HCT116 (cell line): ENCODE data around the gene CTCFL. TPM values are rescaled to one million over a fixed set of nuclear protein-coding genes. Genes with fewer than 3 reads are reported as not detected.

Experiments
- ATAC-seq: fragments of 200-7000 bp; cut with Tn5 transposase; 2 replicates; pipeline ENCODE4 v1.9.1; 2020; ENCODE audit warnings: mild to moderate bottlenecking, moderate library complexity
- BruUV-seq: library from RNA; stranded (reverse); fragments of 400-500 nt; replicated peaks from 2 replicates; lab custom pipeline; 2021; lab: Mats Ljungman, UMichigan
- CTCF ChIA-PET: fragments of 300-600 bp; sonication (Branson Sonifier 250); formaldehyde crosslinking; loops from one replicate; lab custom pipeline; 2021; ENCODE audit warnings: antibody characterized with exemption; lab: Charles Lee
- POLR2A ChIA-PET: fragments of 300-600, 350-600 bp; sonication (Branson Sonifier 250); formaldehyde crosslinking; loops from one replicate; lab custom pipeline; 2021; ENCODE audit warnings: antibody characterized with exemption; lab: Charles Lee
- RAD21 ChIA-PET, 2 experiments: fragments of 300-600 bp; sonication (Branson Sonifier 250); formaldehyde crosslinking; loops; one replicate each; lab custom pipeline; 2023; ENCODE audit warnings: low total read pairs in 2 of 2; ENCODE audit not compliant: uncharacterized antibody in 2 of 2, unreplicated experiment in 2 of 2, low non-redundant PET in 1 of 2; lab: Charles Lee
- DNase-seq: peaks from one replicate; pipeline ENCODE4 v3.0.0-alpha.2; 2010; ENCODE audit warnings: low read depth, low spot score
- H2AFZ ChIP-seq: fragments of 200-600 bp; shearing (Covaris generic), sonication (generic); 2 replicates; pipeline ENCODE4 v1.6.1; 2017; ENCODE audit warnings: low read depth, mixed run types, mixed read lengths, antibody characterized with exemption, low read length; ENCODE audit not compliant: poor library complexity, severe bottlenecking
- H3K27ac ChIP-seq: 2 replicates; pipeline ENCODE4 v1.5.1; 2012; ENCODE audit warnings: low read depth, low read length
- H3K27me3 ChIP-seq: fragments of 200-600 bp; sonication (generic); 2 replicates; pipeline ENCODE4 v1.6.1; 2016; ENCODE audit warnings: mixed run types, low read length, mixed read lengths; ENCODE audit not compliant: insufficient read depth
- H3K36me3 ChIP-seq, 2 experiments: fragments of 200-500 bp in 1 of 2; fragments of 200-600 bp in 1 of 2; sonication (Bioruptor generic) in 1 of 2; sonication (generic) in 1 of 2; 2 replicates each; pipeline versions ENCODE4 v1.5.1 to v1.6.1; 2014 to 2016; ENCODE audit warnings: low read length in 2 of 2, inconsistent platforms in 1 of 2, mixed read lengths in 1 of 2, mixed run types in 1 of 2; ENCODE audit not compliant: insufficient read depth in 2 of 2, control insufficient read depth in 1 of 2
- H3K4me1 ChIP-seq, 2 experiments: fragments of 200-600 bp in 1 of 2; sonication (generic) in 1 of 2; 2 replicates each; pipeline versions ENCODE4 v1.5.1 to v1.6.1; 2012 to 2017; ENCODE audit warnings: low read length in 2 of 2, inconsistent platforms in 1 of 2, mild to moderate bottlenecking in 1 of 2, mixed read lengths in 1 of 2, mixed run types in 1 of 2, moderate library complexity in 1 of 2; ENCODE audit not compliant: insufficient read depth in 2 of 2, control insufficient read depth in 1 of 2
- H3K4me2 ChIP-seq: fragments of 200-600 bp; sonication (generic); 2 replicates; pipeline ENCODE4 v1.6.1; 2017; ENCODE audit warnings: mixed run types, low read length, mixed read lengths
- H3K4me3 ChIP-seq, 2 experiments: fragments of 200-600 bp in 1 of 2; sonication (generic) in 1 of 2; replicated peaks in 1 of 2; 2 replicates each; pipeline ENCODE4 v1.5.1; 2011 to 2016; ENCODE audit warnings: low read length in 2 of 2, control low read depth in 1 of 2, low read depth in 1 of 2, mild to moderate bottlenecking in 1 of 2, mixed read lengths in 1 of 2, mixed run types in 1 of 2
- H3K79me2 ChIP-seq: fragments of 200-600 bp; sonication (generic); 2 replicates; pipeline ENCODE4 v1.6.1; 2017; ENCODE audit warnings: mild to moderate bottlenecking, mixed run types, low read length, moderate library complexity, mixed read lengths; ENCODE audit not compliant: insufficient read depth
- H3K9ac ChIP-seq: fragments of 200-600 bp; sonication (generic); 2 replicates; pipeline ENCODE4 v1.6.1; 2016; ENCODE audit warnings: low read length, mixed read lengths
- H3K9me2 ChIP-seq: fragments of 200-600 bp; sonication (generic), shearing (Covaris generic); 2 replicates; pipeline ENCODE4 v1.6.1; 2017; ENCODE audit warnings: mixed run types, mild to moderate bottlenecking, moderate library complexity; ENCODE audit not compliant: insufficient read depth
- H3K9me3 ChIP-seq, 2 experiments: fragments of 200-500 bp in 1 of 2; fragments of 200-600 bp in 1 of 2; sonication (Bioruptor generic) in 1 of 2; sonication (generic) in 1 of 2; 2 replicates each; pipeline ENCODE4 v1.6.1; 2014 to 2017; ENCODE audit warnings: low read length in 2 of 2, mixed read lengths in 2 of 2, inconsistent platforms in 1 of 2, low read depth in 1 of 2, mild to moderate bottlenecking in 1 of 2, mixed run types in 1 of 2, moderate library complexity in 1 of 2; ENCODE audit not compliant: control insufficient read depth in 1 of 2, insufficient read depth in 1 of 2
- H4K20me1 ChIP-seq: fragments of 200-600 bp; sonication (generic), shearing (Covaris generic); 2 replicates; pipeline ENCODE4 v1.6.1; 2017; ENCODE audit warnings: mixed run types, mild to moderate bottlenecking, moderate library complexity; ENCODE audit not compliant: insufficient read depth
- CBX3 ChIP-seq: IDR thresholded peaks from 2 replicates; pipeline ENCODE4 v1.6.1; 2012; ENCODE audit warnings: low read depth
- CEBPB ChIP-seq: IDR thresholded peaks from 2 replicates; pipeline ENCODE4 v1.6.1; 2012; ENCODE audit warnings: low read depth
- EGR1 ChIP-seq: IDR thresholded peaks from 2 replicates; pipeline ENCODE4 v1.6.1; 2012; ENCODE audit warnings: low read depth
- ELF1 ChIP-seq: IDR thresholded peaks from 2 replicates; pipeline ENCODE4 v1.6.1; 2012; ENCODE audit warnings: low read depth, borderline replicate concordance
- EZH2 ChIP-seq: fragments of 200-600 bp; sonication (generic); IDR thresholded peaks from 2 replicates; pipeline ENCODE4 v1.6.1; 2017; ENCODE audit warnings: antibody characterized with exemption, mixed run types
- EZH2phosphoT487 ChIP-seq: fragments of 200-600 bp; IDR thresholded peaks from 2 replicates; pipeline ENCODE4 v1.6.1; 2018; ENCODE audit warnings: antibody characterized with exemption, borderline replicate concordance
- JUND ChIP-seq: IDR thresholded peaks from 2 replicates; pipeline ENCODE4 v1.6.1; 2012
- POLR2AphosphoS5 ChIP-seq: IDR thresholded peaks from 2 replicates; pipeline ENCODE4 v1.6.1; 2011; ENCODE audit warnings: mild to moderate bottlenecking, low read depth, low read length, moderate library complexity
- RAD21 ChIP-seq: IDR thresholded peaks from 2 replicates; pipeline ENCODE4 v1.6.1; 2012; ENCODE audit warnings: low read depth, mild to moderate bottlenecking
- REST ChIP-seq: IDR thresholded peaks from 2 replicates; pipeline ENCODE4 v1.6.1; 2012; ENCODE audit warnings: low read depth
- SIN3A ChIP-seq: IDR thresholded peaks from 2 replicates; pipeline ENCODE4 v1.6.1; 2012; ENCODE audit warnings: low read depth
- SP1 ChIP-seq: IDR thresholded peaks from 2 replicates; pipeline ENCODE4 v1.6.1; 2012; ENCODE audit warnings: low read depth
- TCF7L2 ChIP-seq: IDR thresholded peaks from 2 replicates; pipeline ENCODE4 v1.7.0; 2011; ENCODE audit warnings: borderline replicate concordance, inconsistent platforms; ENCODE audit not compliant: insufficient read depth, insufficient read length; ENCODE audit errors: extremely low read depth
- YY1 ChIP-seq: IDR thresholded peaks from 2 replicates; pipeline ENCODE4 v1.6.1; 2011; ENCODE audit warnings: low read length, low read depth, moderate library complexity, mild to moderate bottlenecking; ENCODE audit not compliant: insufficient replicate concordance; ENCODE audit errors: extremely low read depth
- ZBTB33 ChIP-seq: IDR thresholded peaks from 2 replicates; pipeline ENCODE4 v1.6.1; 2011; ENCODE audit warnings: mild to moderate bottlenecking, low read length, moderate library complexity; ENCODE audit not compliant: insufficient replicate concordance; ENCODE audit errors: extremely low read depth
- ZFX ChIP-seq: fragments of 450-650 bp; IDR thresholded peaks from 2 replicates; pipeline ENCODE4 v1.6.1; 2017
- ZNF274 ChIP-seq: fragments of 200-500 bp; sonication (Bioruptor generic); IDR thresholded peaks from 2 replicates; pipeline ENCODE4 v1.6.1; 2014; ENCODE audit warnings: mild to moderate bottlenecking, low read depth, low read length, inconsistent platforms
- intact Hi-C: fragments of 100-400 bp; cut with micrococcal nuclease; formaldehyde crosslinking; loops from 2 replicates; pipeline ENCODE4 v1.10.0; 2022
- total RNA-seq: library from RNA; stranded (reverse); gene quantifications from one replicate; pipeline ENCODE4 v1.2.1, GENCODE V29; 2021; ENCODE audit not compliant: unreplicated experiment
- TF ChIP-seq, protein P1 (sequence below): IDR thresholded peaks from 2 replicates; pipeline ENCODE4 v1.6.1; 2012
- TF ChIP-seq, protein P2 (sequence below): IDR thresholded peaks from 2 replicates; pipeline ENCODE4 v1.6.1; 2012

CTCFL gene
- total RNA-seq, 1 experiment from 2014 or later, result 0.34 TPM

- CTCF ChIA-PET, result interaction anchor here (0.8 to 1.0 kb wide), 2 partner anchors 41 to 70 kb away, joined by 3 read pairs; no protein-coding TSS in a partner anchor
- RAD21 ChIA-PET, result no interaction called here
- no peak for TF ChIP-seq CEBPB
- no peak for TF ChIP-seq ZFX
- TF ChIP-seq, protein P1, sequence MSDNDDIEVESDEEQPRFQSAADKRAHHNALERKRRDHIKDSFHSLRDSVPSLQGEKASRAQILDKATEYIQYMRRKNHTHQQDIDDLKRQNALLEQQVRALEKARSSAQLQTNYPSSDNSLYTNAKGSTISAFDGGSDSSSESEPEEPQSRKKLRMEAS, result no peak
- no peak for TF ChIP-seq REST
- no peak for TF ChIP-seq EGR1
- no peak for TF ChIP-seq SIN3A
- TF ChIP-seq EZH2, result no peak
- TF ChIP-seq ZNF274, result no peak
- TF ChIP-seq, protein P2, sequence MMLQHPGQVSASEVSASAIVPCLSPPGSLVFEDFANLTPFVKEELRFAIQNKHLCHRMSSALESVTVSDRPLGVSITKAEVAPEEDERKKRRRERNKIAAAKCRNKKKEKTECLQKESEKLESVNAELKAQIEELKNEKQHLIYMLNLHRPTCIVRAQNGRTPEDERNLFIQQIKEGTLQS, result no peak
- no peak for TF ChIP-seq POLR2AphosphoS5
- TF ChIP-seq EZH2phosphoT487, result no peak
- no peak for TF ChIP-seq CBX3
- no peak for TF ChIP-seq TCF7L2
- TF ChIP-seq RAD21, result no peak
- TF ChIP-seq YY1, result no peak
- TF ChIP-seq ELF1, result no peak
- no peak for TF ChIP-seq ZBTB33
- no peak for TF ChIP-seq SP1
- TF ChIP-seq JUND, result no peak
- no peak for ATAC-seq
- POLR2A ChIA-PET, result no interaction called here
- H3K27ac ChIP-seq, result no peak overlapping the region
- no peak overlapping the region for H3K4me2 ChIP-seq
- intact Hi-C loops, result no loop called here
- peaks cover 30% of the 10 kb centered on the region for H3K27me3 ChIP-seq
- H4K20me1 ChIP-seq, result no peaks in the 10 kb centered on the region
- no peaks in the 10 kb centered on the region for H3K36me3 ChIP-seq
- H3K4me3 ChIP-seq, result no peak overlapping the region
- no TSS peak for BruUV-seq
- no peak for DNase-seq
- H3K79me2 ChIP-seq, result no peaks in the 10 kb centered on the region
- no peaks in the 10 kb centered on the region for H3K4me1 ChIP-seq
- H3K9me2 ChIP-seq, result no peaks in the 10 kb centered on the region
- no peak overlapping the region for H2AFZ ChIP-seq
- H3K9me3 ChIP-seq, result no peaks in the 10 kb centered on the region
- H3K9ac ChIP-seq, result no peak overlapping the region
These were observed 43.4 kb upstream of the CTCFL start for GRCh38 chr20:57568088-57568896.
